Measurements from ENCODE around the gene MBD3L2. TPM values are rescaled to one million over a fixed set of nuclear protein-coding genes. Genes with fewer than 3 reads are reported as not detected.

The MBD3L2 gene
- total RNA-seq, 1 experiment from 2014 or later = not detected

- TF ChIP-seq, protein P1, sequence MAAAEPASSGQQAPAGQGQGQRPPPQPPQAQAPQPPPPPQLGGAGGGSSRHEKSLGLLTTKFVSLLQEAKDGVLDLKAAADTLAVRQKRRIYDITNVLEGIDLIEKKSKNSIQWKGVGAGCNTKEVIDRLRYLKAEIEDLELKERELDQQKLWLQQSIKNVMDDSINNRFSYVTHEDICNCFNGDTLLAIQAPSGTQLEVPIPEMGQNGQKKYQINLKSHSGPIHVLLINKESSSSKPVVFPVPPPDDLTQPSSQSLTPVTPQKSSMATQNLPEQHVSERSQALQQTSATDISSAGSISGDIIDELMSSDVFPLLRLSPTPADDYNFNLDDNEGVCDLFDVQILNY (CRISPR knock-in tag; IDR thresholded peaks at IDR 0.05) = no peak
- no peak for TF ChIP-seq CREB1 (CRISPR knock-in tag; IDR thresholded peaks at IDR 0.05)
- no peak for TF ChIP-seq ZNF425 (CRISPR knock-in tag; conservative IDR thresholded peaks at IDR 0.05)
- no peak for TF ChIP-seq ZNF416 (CRISPR knock-in tag; IDR thresholded peaks at IDR 0.05)
These were observed 41.3 kb upstream of the MBD3L2 start (continued) for GRCh38 chr19:7007859-7008258.

DNA sequence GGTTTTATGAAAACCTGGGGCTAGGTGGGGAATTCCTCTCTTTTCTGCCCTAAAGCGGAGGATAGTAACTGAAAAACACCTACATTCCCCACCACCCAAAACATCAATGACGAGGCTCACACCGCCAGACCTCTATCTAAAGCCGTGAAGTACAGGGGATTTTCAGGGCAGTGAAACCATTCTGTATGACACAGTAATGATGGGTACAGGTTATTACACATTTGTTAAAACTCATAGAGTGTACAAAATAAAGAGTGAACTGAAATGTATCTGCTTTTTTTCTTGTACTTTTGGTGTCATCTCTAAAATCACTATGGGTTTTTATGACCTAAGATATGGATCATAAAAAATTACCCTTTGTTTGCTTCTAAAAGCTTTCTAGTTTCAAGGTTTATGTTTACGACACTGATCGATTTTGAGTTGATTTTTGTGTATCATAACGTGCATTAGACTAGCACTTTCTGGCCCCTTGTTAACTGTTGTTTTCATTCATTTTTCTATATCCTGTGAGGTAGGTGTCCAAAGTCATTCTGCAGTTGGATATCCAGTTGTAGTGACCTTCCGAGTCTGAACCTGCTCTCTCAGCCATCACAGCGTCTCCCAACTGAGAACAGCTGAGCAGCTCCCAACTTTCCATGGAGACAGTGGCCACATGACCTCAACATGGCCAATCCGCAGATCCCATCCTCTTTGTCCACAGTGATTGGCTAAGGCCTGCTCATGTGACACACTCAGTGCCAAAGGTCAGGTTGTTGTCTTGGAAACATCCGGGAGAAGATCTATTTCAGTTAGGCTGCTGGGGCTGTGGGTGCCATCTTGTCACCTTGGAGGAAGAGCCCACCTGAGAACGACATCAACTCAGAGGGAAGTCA lies 38.2 kb upstream of the MBD3L2 start:
- Mint-ChIP-seq H3K9me3 (peaks cover 64% of the 10 kb centered on the region), H3K4me1 (no peaks in the 10 kb centered on the region), H3K36me3 (peaks cover 56% of the 10 kb centered on the region), H3K27ac (no peak overlapping the region), H3K4me3 (no peak overlapping the region), H3K27me3 (ENCODE audit: low read depth) (peaks cover 17% of the 10 kb centered on the region; the same call in 1 of the 2 replicates)
- TF ChIP-seq HMGA2 (CRISPR knock-in tag; IDR thresholded peaks at IDR 0.05) = no peak
- TF ChIP-seq TP53 (CRISPR knock-in tag; IDR thresholded peaks at IDR 0.05) = no peak
- TF ChIP-seq SOX15 (CRISPR knock-in tag; IDR thresholded peaks at IDR 0.05) = no peak
- no peak for TF ChIP-seq EMX1 (CRISPR knock-in tag; IDR thresholded peaks at IDR 0.05)
- ATAC-seq = no peak
- CTCF ChIA-PET = no interaction called here
- no peak for DNase-seq (ENCODE audit: low spot score)
- POLR2A ChIA-PET = no interaction called here

GRCh38 chr19:7013678-7014077 lies 35.4 kb upstream of the MBD3L2 start:
- POLR2A ChIA-PET = no interaction called here
- Mint-ChIP-seq H3K9me3 (peaks cover 64% of the 10 kb centered on the region), H3K4me1 (no peaks in the 10 kb centered on the region), H3K4me3 (no peak overlapping the region), H3K27ac (no peak overlapping the region), H3K27me3 (ENCODE audit: low read depth) (peaks cover 12% of the 10 kb centered on the region), H3K36me3 (peaks cover 56% of the 10 kb centered on the region)
- ATAC-seq (no peak), DNase-seq (ENCODE audit: low spot score) (no peak)
- TF ChIP-seq TEAD1 (CRISPR knock-in tag; IDR thresholded peaks at IDR 0.05) = no peak
- TF ChIP-seq IRF2 (CRISPR knock-in tag; IDR thresholded peaks at IDR 0.05; ENCODE audit: borderline replicate concordance, low read depth) = no peak
- TF ChIP-seq ZBTB21 (CRISPR knock-in tag; IDR thresholded peaks at IDR 0.05; ENCODE audit: borderline replicate concordance) = no peak
- TF ChIP-seq NFYB (CRISPR knock-in tag; conservative IDR thresholded peaks at IDR 0.05; ENCODE audit: low read depth) = no peak
- no peak for TF ChIP-seq RORB (CRISPR knock-in tag; IDR thresholded peaks at IDR 0.05)
- TF ChIP-seq, protein P2, sequence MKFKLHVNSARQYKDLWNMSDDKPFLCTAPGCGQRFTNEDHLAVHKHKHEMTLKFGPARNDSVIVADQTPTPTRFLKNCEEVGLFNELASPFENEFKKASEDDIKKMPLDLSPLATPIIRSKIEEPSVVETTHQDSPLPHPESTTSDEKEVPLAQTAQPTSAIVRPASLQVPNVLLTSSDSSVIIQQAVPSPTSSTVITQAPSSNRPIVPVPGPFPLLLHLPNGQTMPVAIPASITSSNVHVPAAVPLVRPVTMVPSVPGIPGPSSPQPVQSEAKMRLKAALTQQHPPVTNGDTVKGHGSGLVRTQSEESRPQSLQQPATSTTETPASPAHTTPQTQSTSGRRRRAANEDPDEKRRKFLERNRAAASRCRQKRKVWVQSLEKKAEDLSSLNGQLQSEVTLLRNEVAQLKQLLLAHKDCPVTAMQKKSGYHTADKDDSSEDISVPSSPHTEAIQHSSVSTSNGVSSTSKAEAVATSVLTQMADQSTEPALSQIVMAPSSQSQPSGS (CRISPR knock-in tag; IDR thresholded peaks at IDR 0.05; ENCODE audit: borderline replicate concordance, low read depth) = no peak
- no peak for TF ChIP-seq ELF4 (CRISPR knock-in tag; IDR thresholded peaks at IDR 0.05; ENCODE audit: low read depth)
- TF ChIP-seq ESRRA (CRISPR knock-in tag; IDR thresholded peaks at IDR 0.05; ENCODE audit: borderline replicate concordance) = no peak
- TF ChIP-seq SMAD3 (CRISPR knock-in tag; IDR thresholded peaks at IDR 0.05; ENCODE audit: borderline replicate concordance) = no peak
- no peak for TF ChIP-seq SOX15 (CRISPR knock-in tag; IDR thresholded peaks at IDR 0.05)
- TF ChIP-seq ZNF121 (CRISPR knock-in tag; IDR thresholded peaks at IDR 0.05) = no peak
- TF ChIP-seq, protein P3, sequence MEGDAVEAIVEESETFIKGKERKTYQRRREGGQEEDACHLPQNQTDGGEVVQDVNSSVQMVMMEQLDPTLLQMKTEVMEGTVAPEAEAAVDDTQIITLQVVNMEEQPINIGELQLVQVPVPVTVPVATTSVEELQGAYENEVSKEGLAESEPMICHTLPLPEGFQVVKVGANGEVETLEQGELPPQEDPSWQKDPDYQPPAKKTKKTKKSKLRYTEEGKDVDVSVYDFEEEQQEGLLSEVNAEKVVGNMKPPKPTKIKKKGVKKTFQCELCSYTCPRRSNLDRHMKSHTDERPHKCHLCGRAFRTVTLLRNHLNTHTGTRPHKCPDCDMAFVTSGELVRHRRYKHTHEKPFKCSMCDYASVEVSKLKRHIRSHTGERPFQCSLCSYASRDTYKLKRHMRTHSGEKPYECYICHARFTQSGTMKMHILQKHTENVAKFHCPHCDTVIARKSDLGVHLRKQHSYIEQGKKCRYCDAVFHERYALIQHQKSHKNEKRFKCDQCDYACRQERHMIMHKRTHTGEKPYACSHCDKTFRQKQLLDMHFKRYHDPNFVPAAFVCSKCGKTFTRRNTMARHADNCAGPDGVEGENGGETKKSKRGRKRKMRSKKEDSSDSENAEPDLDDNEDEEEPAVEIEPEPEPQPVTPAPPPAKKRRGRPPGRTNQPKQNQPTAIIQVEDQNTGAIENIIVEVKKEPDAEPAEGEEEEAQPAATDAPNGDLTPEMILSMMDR (IDR thresholded peaks at IDR 0.05) = no peak
- TF ChIP-seq, protein P4, sequence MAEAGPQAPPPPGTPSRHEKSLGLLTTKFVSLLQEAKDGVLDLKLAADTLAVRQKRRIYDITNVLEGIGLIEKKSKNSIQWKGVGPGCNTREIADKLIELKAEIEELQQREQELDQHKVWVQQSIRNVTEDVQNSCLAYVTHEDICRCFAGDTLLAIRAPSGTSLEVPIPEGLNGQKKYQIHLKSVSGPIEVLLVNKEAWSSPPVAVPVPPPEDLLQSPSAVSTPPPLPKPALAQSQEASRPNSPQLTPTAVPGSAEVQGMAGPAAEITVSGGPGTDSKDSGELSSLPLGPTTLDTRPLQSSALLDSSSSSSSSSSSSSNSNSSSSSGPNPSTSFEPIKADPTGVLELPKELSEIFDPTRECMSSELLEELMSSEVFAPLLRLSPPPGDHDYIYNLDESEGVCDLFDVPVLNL (CRISPR knock-in tag; IDR thresholded peaks at IDR 0.05; ENCODE audit: borderline replicate concordance, low read depth) = no peak
- no peak for TF ChIP-seq JAZF1 (CRISPR knock-in tag; IDR thresholded peaks at IDR 0.05)
- TF ChIP-seq ERG (CRISPR knock-in tag; IDR thresholded peaks at IDR 0.05) = no peak
- TF ChIP-seq EMX1 (CRISPR knock-in tag; IDR thresholded peaks at IDR 0.05) = no peak
- no peak for TF ChIP-seq ZNF138 (CRISPR knock-in tag; conservative IDR thresholded peaks at IDR 0.05)
- no peak for TF ChIP-seq ZNF232 (CRISPR knock-in tag; IDR thresholded peaks at IDR 0.05)
- no peak for TF ChIP-seq ZNF263 (CRISPR knock-in tag; IDR thresholded peaks at IDR 0.05; ENCODE audit: low read depth)
- CTCF ChIA-PET = interaction anchor here (1.2 kb wide), 1 partner anchor 89 kb away, joined by 3 read pairs; no protein-coding TSS in a partner anchor
